ENCODE measurements around the gene ZBTB34.
A peak's percentile ranks its signal among the peaks of the same experiment; 100 is the strongest.
"Not testable (repeated sequence)": the region's sequence is repeated elsewhere in the genome, so short reads cannot be mapped to it uniquely, and the experiment has no call there.

ZBTB34 gene

GRCh38 chr9:126860077-126860756 lies at the start of gene ZBTB34:
ZBTB34 (plus strand) TSS chr9:126860639; CDS start chr9:126879400, 18,761 bp downstream.
- no peak for FAIRE-seq

GRCh38 chr9:126813072-126813471 lies 47.4 kb upstream of the ZBTB34 start:
- no peak for FAIRE-seq

DNA sequence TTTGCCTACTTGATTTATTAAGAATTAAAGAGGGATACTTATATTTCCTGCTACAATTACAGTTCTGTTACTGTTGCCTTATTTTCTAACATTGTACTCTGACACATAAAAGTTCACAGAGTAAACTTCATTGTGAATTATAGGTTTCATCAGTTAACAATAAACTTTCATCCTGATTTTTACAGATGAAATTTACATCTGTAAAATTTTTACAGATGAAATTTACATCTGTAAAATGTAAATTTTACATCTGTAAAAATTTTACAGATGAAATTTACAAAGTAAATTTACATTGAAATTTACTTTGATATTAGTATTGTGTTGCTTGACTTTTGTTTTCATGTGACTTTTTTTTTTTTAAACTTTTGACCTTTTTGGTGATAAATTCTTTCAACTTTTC lies 46.3 kb upstream of the ZBTB34 start:
- FAIRE-seq: peak; percentile 55

GRCh38 chr9:126817615-126818014 lies 42.8 kb upstream of the ZBTB34 start:
- FAIRE-seq: not testable (repeated sequence)

DNA sequence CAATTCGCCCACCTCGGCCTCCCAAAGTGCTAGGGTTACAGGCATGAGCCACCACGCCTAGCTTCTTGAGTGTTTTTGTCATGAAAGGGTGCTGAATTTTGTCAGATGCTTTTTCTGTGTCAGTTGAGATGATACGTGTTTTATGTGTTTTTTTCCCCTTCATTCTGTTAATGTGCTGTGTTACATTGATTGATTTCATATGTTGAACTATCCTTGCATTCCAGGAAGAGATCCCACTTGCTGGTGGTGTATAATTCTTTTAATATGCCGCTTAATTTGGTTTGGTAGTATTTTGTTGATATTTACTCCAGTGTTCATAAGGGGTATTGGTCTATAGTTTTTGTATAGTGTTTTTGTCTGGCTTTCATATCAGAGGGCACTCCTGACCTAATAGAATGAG lies 42.0 kb upstream of the ZBTB34 start:
- FAIRE-seq: no peak

GRCh38 chr9:126819482-126819881 lies 41.0 kb upstream of the ZBTB34 start:
- FAIRE-seq: no peak

DNA sequence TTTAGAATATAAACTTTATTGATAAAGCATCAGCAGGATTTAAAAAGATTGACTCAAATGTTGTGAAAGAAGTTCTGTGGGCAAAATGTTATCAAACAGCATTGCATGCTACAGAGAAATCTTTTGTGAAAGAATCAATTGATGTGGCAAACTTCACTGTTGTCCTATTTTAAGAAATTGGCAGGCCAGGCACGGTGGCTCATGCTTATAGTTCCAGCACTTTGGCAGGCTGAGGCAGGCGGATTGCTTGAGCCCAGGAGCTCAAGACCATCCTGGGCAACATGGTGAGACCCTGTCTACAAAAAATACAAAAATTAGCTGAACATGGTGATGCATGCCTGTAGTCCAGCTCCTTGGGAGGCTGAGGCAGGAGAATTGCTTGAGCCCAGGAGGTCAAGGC lies 38.2 kb upstream of the ZBTB34 start:
- no peak for FAIRE-seq

- FAIRE-seq: no peak
Measured at GRCh38 chr9:126822873-126823272, 37.6 kb upstream of the ZBTB34 start.

GRCh38 chr9:126824052-126824451 lies 36.4 kb upstream of the ZBTB34 start:
- FAIRE-seq: not testable (repeated sequence)

- no peak for FAIRE-seq
Measured at GRCh38 chr9:126827227-126827626, 33.2 kb upstream of the ZBTB34 start.

GRCh38 chr9:126829035-126829434 lies 31.4 kb upstream of the ZBTB34 start:
- no peak for FAIRE-seq

GRCh38 chr9:126830827-126831226 lies 29.6 kb upstream of the ZBTB34 start:
- FAIRE-seq: no peak

DNA sequence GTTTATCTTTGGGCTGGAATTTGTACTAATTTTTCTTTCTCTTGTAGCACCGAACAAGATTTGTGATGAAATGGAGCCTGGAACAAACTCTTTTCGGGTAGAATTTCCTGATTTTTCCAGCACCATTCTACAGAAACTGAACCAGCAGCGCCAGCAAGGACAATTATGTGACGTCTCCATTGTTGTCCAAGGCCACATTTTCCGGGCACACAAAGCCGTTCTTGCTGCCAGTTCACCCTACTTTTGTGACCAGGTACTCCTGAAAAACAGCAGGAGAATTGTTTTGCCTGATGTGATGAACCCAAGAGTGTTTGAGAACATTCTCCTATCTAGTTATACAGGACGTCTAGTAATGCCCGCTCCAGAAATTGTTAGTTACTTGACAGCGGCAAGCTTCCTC lies 28.0 kb upstream of the ZBTB34 start:
- FAIRE-seq: no peak

DNA sequence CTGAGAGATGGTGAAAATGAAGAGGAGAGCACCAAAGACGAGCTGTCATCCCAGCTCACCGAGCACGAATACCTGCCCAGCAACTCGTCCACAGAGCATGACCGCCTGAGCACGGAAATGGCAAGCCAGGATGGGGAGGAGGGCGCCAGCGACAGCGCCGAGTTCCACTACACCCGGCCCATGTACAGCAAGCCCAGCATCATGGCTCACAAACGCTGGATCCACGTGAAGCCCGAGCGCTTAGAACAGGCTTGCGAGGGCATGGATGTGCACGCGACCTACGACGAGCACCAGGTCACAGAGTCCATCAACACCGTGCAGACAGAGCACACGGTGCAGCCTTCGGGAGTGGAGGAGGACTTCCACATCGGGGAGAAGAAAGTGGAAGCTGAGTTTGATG lies 27.4 kb upstream of the ZBTB34 start:
- no peak for FAIRE-seq

DNA sequence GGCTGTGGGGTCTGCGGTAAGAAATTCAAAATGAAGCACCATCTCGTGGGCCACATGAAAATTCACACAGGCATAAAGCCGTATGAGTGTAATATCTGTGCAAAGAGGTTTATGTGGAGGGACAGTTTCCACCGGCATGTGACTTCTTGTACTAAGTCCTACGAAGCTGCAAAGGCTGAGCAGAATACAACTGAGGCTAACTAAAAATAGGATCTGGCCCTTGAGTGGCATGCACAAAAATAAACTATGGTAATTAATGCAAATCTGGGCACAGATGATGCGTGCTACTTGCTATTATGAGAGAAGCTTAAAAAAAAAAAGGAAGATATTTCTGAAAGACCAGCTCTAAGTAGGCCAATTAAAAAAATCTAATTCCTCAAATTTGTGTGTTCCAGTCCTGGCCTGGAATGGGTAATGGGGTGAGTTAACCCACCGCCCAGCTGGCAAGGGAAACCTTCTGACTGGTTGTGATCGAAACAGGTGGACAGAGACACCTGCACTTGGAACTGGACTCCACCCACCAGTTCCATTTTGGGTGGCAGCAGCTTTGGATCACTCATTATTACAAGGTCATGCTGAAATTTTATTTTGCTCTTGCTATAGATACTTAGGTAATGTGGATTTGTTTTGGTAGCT lies 26.6 kb upstream of the ZBTB34 start:
- no peak for FAIRE-seq

DNA sequence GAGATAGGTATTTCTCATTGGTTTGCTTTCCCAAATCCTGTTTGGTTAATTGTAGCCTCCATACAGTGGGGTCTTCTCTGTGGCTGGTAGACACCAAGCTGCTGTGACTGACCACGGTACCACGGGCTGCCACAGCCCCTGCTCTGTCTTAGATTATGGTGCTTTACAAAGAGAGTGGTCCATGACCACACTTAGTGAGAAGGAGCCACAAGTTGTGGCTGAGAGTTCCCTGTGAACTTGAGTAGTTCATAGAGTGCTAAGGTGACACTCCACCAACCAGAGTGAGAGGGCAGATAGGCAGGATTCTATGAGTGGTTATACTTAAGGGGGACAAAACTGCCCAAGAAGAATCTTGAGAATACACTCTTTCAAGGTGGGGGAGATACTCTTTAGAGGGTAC lies 25.8 kb upstream of the ZBTB34 start:
- no peak for FAIRE-seq

GRCh38 chr9:126836216-126836615 lies 24.2 kb upstream of the ZBTB34 start:
- no peak for FAIRE-seq

- no peak for FAIRE-seq
Measured at GRCh38 chr9:126838055-126838811, 22.2 kb upstream of the ZBTB34 start.

GRCh38 chr9:126838895-126839294 lies 21.5 kb upstream of the ZBTB34 start:
- FAIRE-seq: no peak

- no peak for FAIRE-seq
Measured at GRCh38 chr9:126839301-126839700, 21.1 kb upstream of the ZBTB34 start.

DNA sequence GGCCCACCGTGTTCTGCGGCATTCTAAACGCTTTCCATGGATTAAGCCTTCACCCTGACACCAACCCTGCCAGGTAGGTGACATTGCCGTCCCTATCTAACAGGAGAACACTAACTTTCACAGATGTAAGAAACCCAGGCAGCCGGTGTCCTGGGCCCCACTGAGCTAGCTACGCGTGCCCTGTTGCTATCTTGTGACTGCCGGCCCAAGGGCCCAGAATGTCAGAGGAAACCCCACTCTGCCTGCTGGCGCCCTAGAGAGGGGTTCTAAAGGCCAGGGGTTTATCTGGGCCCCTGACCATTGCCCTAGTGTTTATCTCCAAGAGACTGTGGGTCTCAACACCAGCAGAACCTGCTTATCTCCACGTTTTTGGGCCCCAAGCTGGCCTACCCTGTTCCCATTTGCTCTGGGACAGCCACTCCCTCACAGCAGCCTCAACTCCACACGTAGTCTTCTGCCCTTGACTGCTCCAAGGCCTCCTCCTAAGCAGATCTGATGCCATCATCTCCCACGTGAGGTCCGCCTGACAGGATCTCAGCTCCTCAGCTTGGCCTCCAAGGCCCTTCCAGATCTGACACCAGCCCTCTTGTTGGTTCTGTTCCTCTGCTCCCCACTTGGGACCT lies 18.1 kb upstream of the ZBTB34 start:
- FAIRE-seq: no peak

GRCh38 chr9:126842977-126843799 lies 17.3 kb upstream of the ZBTB34 start:
- FAIRE-seq: no peak

DNA sequence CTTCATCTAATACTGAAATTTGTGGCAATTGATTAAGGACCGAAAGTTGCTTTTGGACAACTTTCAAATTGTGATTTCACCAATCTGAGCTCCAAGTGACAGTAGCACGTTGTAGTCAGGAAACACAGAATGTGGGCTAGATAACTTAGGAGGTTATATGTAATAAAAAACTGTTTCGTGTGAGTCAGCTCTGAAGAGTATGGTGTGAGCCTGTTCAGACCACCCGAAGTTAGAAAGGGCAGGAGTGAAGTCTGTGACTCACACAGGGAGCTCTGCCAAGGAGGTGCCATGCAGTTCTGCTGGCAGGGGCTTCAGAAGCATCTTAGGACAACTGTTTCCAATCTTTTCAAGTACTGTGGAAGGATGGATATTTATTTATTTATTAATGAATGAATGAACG lies 16.4 kb upstream of the ZBTB34 start:
- FAIRE-seq: no peak

Measured in endometrium (tissue), 2 donors.